NK-92 (cell line): ENCODE results near the gene RRH.
"Not testable (repeated sequence)": the region's sequence is repeated elsewhere in the genome, so short reads cannot be mapped to it uniquely, and the experiment has no call there.

Source experiments
- DNase-seq: peaks from one replicate; lab custom pipeline; 2025; ENCODE audit not compliant: unreplicated experiment; lab: John Stamatoyannopoulos, UW

The RRH gene, protein sequence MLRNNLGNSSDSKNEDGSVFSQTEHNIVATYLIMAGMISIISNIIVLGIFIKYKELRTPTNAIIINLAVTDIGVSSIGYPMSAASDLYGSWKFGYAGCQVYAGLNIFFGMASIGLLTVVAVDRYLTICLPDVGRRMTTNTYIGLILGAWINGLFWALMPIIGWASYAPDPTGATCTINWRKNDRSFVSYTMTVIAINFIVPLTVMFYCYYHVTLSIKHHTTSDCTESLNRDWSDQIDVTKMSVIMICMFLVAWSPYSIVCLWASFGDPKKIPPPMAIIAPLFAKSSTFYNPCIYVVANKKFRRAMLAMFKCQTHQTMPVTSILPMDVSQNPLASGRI

DNA sequence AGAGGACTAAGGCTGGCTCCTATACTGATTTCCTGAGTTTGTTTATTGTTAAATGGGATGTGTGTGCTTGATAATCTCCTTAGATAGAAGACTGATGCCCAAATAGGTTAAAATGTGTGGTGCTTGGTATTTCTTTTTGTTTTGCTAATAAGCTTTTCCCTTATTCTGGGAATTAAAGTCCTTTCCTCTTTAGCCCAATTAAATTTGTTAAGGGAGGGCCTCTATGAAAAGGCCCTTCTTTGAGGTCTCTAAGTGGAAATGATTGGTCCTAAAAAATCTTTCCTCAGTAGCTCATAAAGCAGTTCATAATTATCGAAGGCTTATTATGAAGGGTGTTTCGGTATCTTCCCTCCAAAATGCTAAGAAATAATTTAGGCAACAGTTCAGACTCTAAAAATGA lies at the start of gene RRH:
TSS of gene RRH (plus strand) at position 301 of the 400 bp plus-strand sequence. CDS start at position 357, 56 bp downstream.
- no peak for DNase-seq

DNA sequence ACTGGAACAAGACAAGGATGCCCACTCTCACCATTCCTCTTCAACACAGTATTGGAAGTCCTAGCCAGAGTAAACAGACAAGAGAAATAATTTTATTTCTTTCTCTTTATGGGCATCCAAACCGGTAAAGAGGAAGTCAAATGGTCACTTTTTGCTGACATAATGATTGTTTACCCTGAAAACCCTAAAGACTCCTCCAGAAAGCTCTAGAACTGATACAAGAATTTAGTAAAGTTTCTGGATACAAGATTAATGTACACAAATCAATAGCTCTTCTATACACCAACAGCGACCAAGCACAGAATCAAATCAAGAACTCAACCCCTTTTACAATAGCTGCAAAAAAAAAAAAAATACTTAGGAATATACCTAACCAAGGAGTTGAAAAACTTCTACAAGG lies 45.7 kb upstream of the RRH start:
- not testable (repeated sequence) for DNase-seq

GRCh38 chr4:109786846-109787245 lies 40.9 kb upstream of the RRH start:
- DNase-seq = no peak

DNA sequence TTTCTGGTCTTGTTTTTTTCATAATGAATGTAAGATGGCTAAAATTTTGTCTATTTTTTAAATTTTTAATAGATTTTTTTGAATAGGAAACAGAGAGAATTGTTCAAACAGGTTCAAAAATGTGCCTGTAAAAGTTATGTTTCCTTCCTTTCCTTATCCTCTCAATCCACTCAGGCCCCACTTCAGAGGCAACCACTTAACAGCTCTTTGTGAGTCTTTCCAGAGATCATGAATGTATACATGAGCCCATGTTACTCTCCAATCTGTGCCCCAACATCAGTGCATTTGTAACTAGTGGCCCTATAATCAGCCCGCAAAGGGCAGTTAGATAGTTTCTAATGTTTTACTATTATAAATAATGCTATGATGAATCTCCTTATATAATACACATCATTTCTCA lies 40.0 kb upstream of the RRH start:
- DNase-seq = no peak

DNA sequence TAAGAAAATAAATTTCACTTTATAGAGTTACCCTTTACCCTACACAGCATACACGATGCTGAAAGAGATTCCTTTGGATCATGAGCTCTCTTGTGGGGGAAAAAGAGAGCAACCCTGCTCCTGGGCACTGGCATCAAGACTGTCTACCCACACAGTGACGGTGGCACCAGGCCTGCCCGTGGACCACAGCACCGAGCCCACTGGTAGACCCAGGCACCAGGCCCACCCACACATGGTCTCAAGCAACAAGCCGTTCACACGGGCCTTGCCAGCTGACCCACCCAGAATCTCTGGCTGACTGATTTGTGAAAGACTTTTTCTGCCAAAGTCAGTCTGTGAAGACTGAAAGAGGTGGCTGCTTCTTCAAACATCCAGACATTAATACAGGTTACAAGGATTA lies 32.7 kb upstream of the RRH start:
- DNase-seq = no peak

GRCh38 chr4:109798866-109799265 lies 28.9 kb upstream of the RRH start:
- DNase-seq = no peak

DNA sequence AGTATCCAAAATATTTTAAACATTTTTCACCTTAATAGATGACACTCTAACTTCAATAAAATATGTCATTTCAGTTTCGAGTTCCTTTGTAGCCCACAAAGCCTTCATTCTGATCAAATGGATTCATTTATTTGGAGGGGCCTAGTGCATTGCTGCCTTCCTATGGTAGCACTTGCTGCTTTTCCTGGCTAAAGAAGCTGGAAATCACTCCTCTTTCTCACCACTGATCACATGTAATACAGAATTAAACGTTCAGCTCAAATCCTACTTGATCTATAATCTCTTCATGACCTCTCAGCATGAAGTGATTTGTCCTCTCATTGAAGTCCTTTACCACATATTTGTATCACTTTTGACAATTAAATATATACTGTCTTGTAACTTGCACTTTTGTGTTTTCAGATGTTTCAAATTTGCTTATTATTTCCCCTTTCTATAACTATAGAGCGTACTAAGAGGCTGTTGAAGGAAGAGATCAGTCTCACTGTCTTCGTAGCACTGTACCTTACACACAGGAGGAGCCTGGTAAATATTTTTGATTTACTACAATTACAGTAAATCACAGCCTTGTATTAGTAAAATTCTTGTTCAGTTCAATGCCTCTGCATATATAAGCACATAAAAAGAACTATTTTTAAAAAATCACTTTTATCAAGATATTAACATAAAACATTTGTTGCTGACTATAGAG lies 26.5 kb upstream of the RRH start:
- DNase-seq = no peak

- no peak for DNase-seq
Measured at GRCh38 chr4:109801895-109802319, 25.9 kb upstream of the RRH start, which contains the start of gene CFI. TSS of gene CFI (minus strand) at chr4:109801999. CDS start at chr4:109801971, 28 bp downstream.

- no peak for DNase-seq
Measured at GRCh38 chr4:109803924-109804571, 23.7 kb upstream of the RRH start.

DNA sequence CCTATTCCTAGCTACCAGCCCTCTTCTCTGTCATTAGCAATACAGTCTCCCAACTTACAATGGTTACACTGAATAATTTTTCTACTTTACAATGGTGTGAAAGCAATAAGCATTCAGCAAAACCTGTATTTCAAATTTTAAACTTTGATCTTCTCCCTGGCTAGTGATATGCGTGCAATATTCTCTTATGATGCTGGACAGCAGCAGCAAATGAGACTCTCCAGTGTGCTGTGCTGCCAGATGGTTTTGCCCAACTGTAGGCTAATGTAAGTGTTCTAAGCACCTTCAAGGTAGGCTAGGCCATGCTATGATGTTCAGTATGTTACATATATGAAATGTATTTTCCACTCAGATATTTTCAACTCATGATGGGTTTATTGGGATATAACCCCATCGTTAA lies 18.1 kb upstream of the RRH start:
- DNase-seq = no peak

GRCh38 chr4:109810552-109811387 lies 17.0 kb upstream of the RRH start:
- no peak for DNase-seq

DNA sequence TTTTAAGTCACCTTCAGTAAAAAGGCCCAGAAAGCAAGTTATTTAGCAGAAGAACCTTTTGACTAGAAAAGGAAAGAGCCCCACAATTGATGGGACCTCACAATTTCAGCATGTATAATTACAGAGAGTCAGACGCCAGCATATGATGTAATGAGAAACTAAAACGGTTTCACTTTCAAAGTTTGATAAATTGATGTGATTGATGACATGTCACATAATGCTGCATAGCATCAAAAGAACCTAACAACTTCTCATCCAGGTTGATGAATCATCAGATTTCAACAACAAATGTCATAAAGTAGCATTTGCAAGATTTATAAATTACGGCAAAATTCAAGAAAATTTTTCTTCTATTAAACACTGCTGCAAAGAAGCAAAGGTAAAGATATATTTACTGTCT lies 16.1 kb upstream of the RRH start:
- DNase-seq = no peak

DNA sequence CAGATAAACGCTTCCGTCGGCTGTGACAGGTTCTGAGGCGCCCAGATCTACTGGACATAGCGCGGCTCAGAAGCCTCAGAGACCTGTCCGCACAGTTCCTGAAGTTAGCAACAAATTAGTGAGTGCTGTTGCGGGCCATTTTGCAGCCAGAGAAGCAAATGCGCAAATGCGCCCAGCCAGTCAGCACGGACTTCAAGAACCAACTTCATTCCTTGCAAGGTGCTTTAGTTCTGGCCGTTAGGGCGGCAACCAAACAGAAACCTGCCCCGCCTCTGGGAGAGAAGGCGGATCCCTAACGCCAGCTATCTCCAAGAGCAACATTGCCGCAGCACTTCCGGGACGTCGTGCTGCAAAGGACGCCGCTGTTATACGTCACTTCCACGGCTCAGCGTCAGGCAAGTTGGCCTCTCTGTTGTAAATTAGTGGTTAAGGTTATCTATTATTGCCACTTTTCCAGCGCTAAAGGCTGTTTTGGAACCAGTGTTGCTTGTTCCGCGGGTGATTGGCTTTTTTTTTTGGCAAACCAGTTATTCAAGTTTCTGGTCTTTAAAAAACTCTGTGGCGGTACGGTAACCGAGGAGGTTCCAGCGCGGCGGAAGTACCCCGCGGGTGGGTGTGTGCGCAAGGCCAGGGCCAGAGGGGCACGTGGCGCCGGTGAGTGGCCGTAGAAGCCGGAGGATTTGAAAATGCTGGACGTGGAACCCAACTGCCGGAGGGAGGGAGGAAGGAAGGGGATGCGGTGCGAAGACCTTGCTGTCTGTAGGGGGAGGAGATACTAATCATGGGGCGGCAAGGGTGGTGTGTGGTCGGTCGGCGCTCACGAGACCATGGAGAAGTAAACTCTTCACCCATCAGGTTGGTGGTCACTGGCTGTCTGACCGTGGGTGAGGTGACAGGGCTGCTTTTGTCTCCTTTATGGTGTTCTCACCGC lies 12.4 kb upstream of the RRH start, which contains the start of gene GAR1:
TSS of gene GAR1 (plus strand) at position 612 of the 931 bp plus-strand sequence. CDS start 403 bp downstream, outside the sequence.
- peak; percentile 35 for DNase-seq

GRCh38 chr4:109816082-109816442 lies 11.7 kb upstream of the RRH start:
- no peak for DNase-seq

DNA sequence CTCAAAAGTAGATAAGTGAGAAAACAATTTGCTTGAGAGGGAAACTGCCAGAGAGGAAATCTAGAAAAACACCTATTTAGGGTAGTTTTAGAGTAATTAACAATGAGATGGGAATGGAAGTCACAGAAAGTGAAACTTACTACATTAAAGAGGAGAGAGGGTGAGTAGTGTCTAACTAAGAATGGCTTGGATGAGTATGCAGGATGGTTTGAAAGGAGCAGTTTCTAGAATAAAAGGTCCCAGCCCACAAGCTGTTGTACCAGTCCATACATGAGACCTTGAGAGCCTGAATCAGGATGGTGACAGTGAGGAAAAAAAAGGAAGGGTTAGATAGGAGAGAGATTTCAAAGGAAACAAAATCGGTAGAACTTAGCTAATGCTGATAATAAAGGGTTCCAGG lies 10.9 kb upstream of the RRH start:
- no peak for DNase-seq

DNA sequence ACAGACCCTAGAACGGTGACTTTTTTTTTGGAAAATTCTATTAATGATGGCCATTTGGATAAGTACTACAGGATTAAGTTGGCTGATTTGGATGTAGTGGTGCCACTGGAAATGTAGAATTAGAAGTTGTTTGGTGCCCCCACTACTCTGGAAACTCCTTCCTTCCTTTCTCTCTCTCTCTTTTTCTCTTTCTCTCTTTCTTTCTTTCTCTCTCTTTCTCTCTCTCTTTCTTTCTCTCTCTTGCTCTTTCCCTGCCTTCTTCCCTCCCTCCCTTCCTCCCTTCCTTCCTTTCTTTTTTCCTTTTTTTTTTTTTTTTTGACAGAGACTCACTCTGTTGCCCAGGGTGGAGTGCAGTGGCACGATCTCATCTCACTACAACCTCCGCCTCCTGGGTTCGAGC lies 9.5 kb upstream of the RRH start:
- DNase-seq = no peak

GRCh38 chr4:109820563-109820962 lies 7.2 kb upstream of the RRH start:
- no peak for DNase-seq

GRCh38 chr4:109821185-109821584 lies 6.6 kb upstream of the RRH start:
- DNase-seq = no peak

DNA sequence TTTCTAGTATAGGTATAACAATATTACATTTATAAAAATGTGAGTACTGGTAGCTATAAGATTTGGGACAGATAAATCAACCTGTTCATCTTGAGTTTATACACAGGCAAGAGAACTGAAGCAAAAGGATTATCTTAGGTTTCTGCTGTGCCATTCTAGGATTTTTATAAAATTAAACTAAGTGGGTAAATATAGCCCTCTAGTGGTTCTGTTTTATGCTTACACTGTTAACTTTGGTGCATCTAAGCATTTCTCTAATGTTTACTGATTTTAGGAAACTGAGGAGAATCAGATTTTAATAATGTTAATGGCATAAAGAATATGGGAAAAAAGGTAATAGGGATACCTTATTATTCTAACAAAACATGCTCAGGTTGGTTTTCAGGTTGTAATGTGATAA lies 1.1 kb upstream of the RRH start:
- no peak for DNase-seq

- no peak for DNase-seq
Measured at GRCh38 chr4:109833756-109834155, 6.0 kb downstream of the RRH start.
